ENCODE measurements around the gene RNF112. TPM values are rescaled to one million over a fixed set of nuclear protein-coding genes. Genes with fewer than 3 reads are reported as not detected.

RNF112 gene
- total and polyA plus RNA-seq, 2 experiments from 2014 or later: 0.79 to 1.2 TPM

DNA sequence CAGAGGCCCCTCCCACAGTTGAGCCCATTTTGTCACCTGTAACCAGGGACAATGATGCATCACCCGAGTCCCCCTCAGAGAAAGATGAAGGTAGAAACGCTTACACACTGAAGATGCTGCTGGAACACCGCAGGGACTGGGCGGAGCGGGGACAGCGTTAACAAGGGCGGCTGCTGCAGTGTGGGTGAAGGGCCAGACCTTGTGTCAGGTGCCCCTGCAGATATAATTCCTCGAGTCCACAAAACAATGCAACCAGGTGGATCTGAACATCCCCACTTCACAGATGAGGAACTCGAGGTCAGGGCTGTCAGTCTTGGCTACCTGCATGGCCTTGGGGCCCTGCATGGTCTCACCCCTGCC lies 39.0 kb upstream of the RNF112 start:
- no peak overlapping the region for H3K4me3 ChIP-seq
- H3K36me3 ChIP-seq: no peaks in the 10 kb centered on the region
- H3K9me3 ChIP-seq (ENCODE audit: low read depth): no peaks in the 10 kb centered on the region
- no peaks in the 10 kb centered on the region for H3K27me3 ChIP-seq
- H3K27ac ChIP-seq: no peak overlapping the region
- no peak for DNase-seq (ENCODE audit: low read depth in 1 of 2, low spot score in 1 of 2)
- TF ChIP-seq CTCF (IDR thresholded peaks at IDR 0.05; ENCODE audit: low read depth, low read length): no peak
- no peaks in the 10 kb centered on the region for H3K4me1 ChIP-seq (ENCODE audit: low read depth)

- no peak for DNase-seq (ENCODE audit: low read depth in 1 of 2, low spot score in 1 of 2)
- no peaks in the 10 kb centered on the region for H3K27me3 ChIP-seq
- H3K9me3 ChIP-seq (ENCODE audit: low read depth): no peaks in the 10 kb centered on the region
- no peaks in the 10 kb centered on the region for H3K4me1 ChIP-seq (ENCODE audit: low read depth)
- H3K27ac ChIP-seq: no peak overlapping the region
- H3K4me3 ChIP-seq: no peak overlapping the region
- TF ChIP-seq CTCF (IDR thresholded peaks at IDR 0.05; ENCODE audit: low read depth, low read length): no peak
- H3K36me3 ChIP-seq: no peaks in the 10 kb centered on the region
Observed at GRCh38 chr17:19372439-19372838, 38.6 kb upstream of the RNF112 start.

GRCh38 chr17:19372866-19373504 lies 38.0 kb upstream of the RNF112 start:
- no peaks in the 10 kb centered on the region for H3K36me3 ChIP-seq
- no peaks in the 10 kb centered on the region for H3K27me3 ChIP-seq
- H3K9me3 ChIP-seq (ENCODE audit: low read depth): no peaks in the 10 kb centered on the region
- H3K4me1 ChIP-seq (ENCODE audit: low read depth): no peaks in the 10 kb centered on the region
- no peak overlapping the region for H3K4me3 ChIP-seq
- DNase-seq (ENCODE audit: low read depth in 1 of 2, low spot score in 1 of 2): no peak
- no peak for TF ChIP-seq CTCF (IDR thresholded peaks at IDR 0.05; ENCODE audit: low read depth, low read length)
- H3K27ac ChIP-seq: no peak overlapping the region

GRCh38 chr17:19374136-19374535 lies 36.9 kb upstream of the RNF112 start:
- Histone ChIP-seq H3K36me3 (no peaks in the 10 kb centered on the region), H3K4me1 (ENCODE audit: low read depth) (no peaks in the 10 kb centered on the region), H3K27me3 (no peaks in the 10 kb centered on the region), H3K9me3 (ENCODE audit: low read depth) (no peaks in the 10 kb centered on the region), H3K27ac (no peak overlapping the region), H3K4me3 (no peak overlapping the region)
- no peak for DNase-seq (ENCODE audit: low read depth in 1 of 2, low spot score in 1 of 2)
- no peak for TF ChIP-seq CTCF (IDR thresholded peaks at IDR 0.05; ENCODE audit: low read depth, low read length)

DNA sequence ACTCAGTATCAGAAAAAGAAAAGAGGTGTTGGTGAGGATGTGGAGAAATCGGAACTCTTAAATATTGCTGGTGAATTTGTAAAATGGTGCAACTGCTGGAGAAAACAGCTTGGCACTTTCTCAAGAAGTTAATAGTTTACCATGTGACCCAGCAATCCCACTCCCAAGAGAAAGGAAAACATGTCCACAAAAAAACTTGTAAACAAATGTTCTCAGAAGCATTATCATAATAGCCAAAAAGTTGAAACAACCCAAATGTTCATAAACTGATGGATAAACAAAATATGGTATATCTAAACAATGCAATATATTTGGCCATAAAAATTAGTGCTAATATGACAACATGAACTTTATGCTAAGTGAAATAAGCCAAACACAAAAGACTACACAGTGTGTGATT lies 35.3 kb upstream of the RNF112 start:
- DNase-seq (ENCODE audit: low read depth in 1 of 2, low spot score in 1 of 2): no peak
- Histone ChIP-seq H3K27ac (no peak overlapping the region), H3K4me3 (no peak overlapping the region), H3K27me3 (no peaks in the 10 kb centered on the region), H3K9me3 (ENCODE audit: low read depth) (no peaks in the 10 kb centered on the region), H3K4me1 (ENCODE audit: low read depth) (no peaks in the 10 kb centered on the region), H3K36me3 (peaks cover 9% of the 10 kb centered on the region)
- no peak for TF ChIP-seq CTCF (IDR thresholded peaks at IDR 0.05; ENCODE audit: low read depth, low read length)
